HG03175 (cell line): ENCODE measurements around the gene TMCC2.
"Not testable (repeated sequence)": the region's sequence is repeated elsewhere in the genome, so short reads cannot be mapped to it uniquely, and the experiment has no call there.

Experiments
- ATAC-seq: cut with Tn5 transposase; IDR thresholded peaks from one replicate; pipeline ENCODE4 v1.9.1; 2021; ENCODE audit warnings: mild to moderate bottlenecking, moderate library complexity; ENCODE audit not compliant: unreplicated experiment

Gene TMCC2

GRCh38 chr1:205275133-205275532 lies 47.4 kb downstream of the TMCC2 start:
- ATAC-seq = no peak

GRCh38 chr1:205275916-205276688 lies 48.4 kb downstream of the TMCC2 start:
- no peak for ATAC-seq

DNA sequence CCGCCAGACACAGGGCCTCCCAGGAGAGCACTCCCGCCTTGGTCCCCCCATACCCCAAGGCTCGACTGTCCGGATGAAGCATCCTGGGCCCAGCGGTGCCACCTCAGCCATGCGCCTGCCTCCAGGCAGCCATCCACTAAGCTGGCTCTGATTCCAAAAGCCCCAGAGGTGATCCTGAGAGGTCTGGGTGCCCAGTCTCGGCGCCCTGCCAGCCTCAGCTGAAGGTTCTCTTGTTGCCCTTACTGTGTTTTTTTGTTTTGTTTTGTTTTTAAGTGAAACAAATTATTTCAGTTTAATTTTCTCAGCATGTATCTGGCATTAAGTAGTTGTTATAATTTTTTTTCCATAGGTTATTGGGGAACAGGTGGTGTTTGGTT lies 48.9 kb downstream of the TMCC2 start:
- ATAC-seq = no peak

GRCh38 chr1:205279986-205280385 lies 52.2 kb downstream of the TMCC2 start:
- ATAC-seq = no peak

GRCh38 chr1:205280666-205281395 lies 53.1 kb downstream of the TMCC2 start:
- ATAC-seq = not testable (repeated sequence)

- ATAC-seq = no peak
Measured at GRCh38 chr1:205283270-205284147, 55.8 kb downstream of the TMCC2 start.

DNA sequence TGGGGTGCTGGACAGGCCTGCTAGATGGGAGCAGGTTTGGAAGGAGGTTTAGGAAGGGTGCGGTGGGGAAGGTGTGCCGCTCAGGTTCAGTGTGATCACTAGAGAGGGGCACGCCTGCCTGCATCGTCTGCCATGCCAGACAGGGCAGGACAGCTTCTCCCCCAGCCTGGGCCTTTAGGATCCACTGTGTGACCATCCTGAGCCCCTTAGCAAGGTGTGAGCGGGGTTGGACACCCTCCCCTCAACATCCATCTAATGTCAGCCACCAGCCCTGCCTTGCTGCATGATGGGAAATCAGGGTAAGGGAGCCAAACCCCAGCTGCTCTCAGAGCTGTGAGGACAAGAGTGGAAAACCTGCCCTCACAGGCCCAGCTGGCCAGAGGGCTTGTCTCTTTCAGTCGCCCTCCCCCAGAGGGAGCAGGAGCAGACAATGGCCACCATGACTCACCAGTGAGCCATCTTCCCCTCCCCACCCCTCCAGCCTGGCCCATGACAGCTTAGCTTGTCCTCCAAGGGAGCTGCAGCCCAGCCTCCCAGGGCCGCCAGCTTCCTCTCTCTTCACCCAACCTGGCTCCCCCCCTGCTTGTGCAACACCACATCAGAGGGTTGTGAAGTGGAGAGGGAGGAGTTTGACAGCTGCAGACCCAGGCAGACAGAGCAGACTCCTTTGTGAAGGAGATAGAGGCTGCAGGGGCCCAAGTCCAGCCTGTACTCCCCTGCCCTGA lies 56.8 kb downstream of the TMCC2 start:
- ATAC-seq = no peak

DNA sequence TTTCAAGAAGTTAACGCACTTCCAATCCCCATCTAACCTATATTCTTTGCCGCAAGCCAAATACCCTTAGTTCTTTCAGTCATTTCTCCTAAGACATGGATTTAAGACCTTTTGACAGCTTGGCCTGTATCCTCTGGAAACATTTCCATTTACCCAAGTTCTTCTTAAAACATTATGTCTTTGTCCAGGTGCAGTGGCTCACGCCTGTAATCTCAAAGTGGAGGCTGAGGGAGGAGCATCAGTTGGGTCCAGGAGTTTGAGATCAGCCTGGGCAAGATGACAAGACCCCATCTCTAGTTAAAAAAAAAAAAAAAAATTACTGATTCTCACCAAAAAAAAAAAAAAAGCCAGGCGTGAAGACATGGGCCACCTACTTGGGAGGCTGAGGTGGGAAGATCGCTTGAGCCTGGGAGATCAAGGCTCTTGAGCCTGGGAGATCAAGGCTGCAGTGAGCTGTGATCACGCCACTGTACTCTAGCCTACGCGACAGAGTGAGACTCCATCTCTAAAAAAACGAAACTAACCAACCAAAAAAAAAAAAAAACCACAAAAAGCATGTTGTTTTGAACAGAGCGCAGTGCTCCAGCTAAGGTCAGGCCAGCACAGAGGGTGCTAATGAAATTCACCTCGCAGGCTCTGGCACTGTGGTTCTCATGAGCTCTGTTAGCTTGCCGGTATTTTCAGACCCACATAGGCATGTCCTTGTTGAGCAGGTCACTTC lies 57.8 kb downstream of the TMCC2 start:
- peak; percentile 38 for ATAC-seq

GRCh38 chr1:205286335-205286950 lies 58.7 kb downstream of the TMCC2 start:
- peak; percentile 30 for ATAC-seq

GRCh38 chr1:205287076-205287475 lies 59.3 kb downstream of the TMCC2 start:
- no peak for ATAC-seq

DNA sequence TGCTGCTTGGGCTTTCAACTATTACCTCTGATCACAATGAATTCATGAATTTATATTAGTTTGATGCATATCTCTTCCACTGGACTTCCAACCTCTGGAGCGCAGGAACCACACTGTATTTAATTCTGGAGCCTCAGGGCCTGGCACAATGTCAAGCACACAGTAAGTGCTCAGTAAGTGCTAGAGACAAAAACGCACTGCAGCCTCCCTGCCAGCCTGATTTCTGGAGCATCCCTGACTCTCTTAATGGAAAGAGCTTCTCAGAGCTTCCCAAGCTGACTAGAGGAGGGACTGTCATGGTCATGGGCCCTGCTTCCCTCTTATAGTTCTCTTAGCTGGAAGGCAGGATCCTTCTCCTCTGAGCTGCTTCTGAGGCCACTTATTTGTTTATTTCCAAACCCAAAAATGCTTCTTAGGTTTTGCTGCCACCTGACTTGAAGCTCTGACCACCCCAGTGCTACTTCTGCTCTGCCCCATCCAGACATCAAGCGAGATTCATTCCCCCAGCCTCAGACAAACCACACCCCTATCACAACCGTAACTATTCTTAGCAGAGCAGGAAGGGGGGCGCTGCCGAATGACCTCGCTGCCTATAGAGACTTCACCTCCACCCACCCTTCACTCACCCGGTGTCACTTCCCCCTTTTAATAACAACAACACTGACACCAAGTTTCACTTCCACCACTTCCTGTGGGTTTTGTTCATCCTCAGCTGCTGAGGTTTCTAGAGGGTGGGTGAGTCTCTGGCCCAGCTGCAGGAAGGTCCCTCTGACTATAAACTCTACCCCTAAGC lies 60.2 kb downstream of the TMCC2 start:
- ATAC-seq = peak; percentile 85

- no peak for ATAC-seq
Measured at GRCh38 chr1:205291596-205291995, 63.9 kb downstream of the TMCC2 start.

- ATAC-seq = no peak
Measured at GRCh38 chr1:205293350-205294074, 65.8 kb downstream of the TMCC2 start.

DNA sequence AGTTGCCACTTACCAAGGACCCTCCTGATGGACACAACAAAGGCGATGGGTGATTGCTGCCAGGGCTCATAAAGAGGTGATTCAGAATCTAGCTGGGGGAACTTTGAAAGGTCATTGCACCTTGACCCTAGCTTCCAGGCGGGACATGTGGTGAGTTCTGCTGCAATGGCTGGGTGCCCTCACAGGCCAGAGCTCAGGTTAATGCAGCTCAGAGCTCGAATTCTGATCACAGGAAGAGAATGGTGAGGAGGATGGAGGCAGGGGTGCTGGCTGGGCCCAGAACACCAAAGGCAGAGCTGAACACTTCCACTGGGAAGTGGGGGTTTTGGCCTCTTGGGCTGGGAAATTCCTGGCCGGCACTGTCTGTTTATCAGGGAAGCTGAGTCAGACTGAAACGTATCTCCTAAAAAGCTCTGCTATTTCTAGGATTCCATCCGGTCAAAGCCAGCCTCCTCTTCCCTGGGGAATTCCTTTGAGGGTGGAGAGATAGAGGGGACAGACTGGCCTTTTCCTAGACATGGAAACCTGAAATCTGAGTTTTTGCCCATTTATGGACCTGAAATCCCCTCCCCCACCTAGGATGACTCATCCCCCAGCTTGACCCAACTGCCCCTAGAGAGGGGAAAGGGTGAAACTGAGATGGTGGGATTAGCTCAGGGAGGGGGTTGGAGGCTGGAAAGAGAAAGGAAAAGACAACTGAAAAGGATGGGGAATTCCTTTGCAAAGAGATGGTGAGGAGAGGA lies 66.6 kb downstream of the TMCC2 start:
- ATAC-seq = no peak

GRCh38 chr1:205294934-205295333 lies 67.2 kb downstream of the TMCC2 start:
- ATAC-seq = no peak

GRCh38 chr1:205296154-205296553 lies 68.4 kb downstream of the TMCC2 start:
- ATAC-seq = no peak

DNA sequence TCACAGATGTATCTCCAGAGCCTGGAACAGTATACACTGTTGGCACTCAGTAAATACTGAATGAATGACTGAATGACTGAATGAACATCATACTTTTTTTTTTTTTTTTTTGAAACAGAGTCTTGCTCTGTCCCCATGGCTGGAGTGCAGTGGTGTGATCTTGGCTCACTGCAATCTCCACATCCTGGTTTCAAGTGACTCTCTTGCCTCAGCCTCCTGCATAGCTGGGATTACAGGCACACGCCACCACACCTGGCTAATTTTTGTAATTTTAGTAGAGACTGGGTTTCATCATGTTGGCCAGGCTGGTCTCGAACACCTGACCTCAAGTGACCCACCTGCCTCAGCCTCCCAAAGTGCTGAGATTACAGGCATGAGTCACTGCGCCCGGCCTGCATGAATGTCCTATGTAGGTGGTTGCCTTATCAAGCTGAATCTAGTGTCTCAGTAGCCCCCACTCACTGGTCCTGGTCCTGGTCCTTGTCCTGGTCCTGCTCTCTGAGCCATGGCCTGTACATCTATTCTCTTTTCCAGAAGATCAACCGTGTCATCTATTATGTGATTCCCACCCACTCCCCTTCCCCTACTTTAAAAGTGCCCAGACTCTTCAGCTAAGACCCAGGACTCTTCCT lies 69.9 kb downstream of the TMCC2 start:
- not testable (repeated sequence) for ATAC-seq
